Neutrophil (primary cell): ENCODE measurements around the gene PLTP.
"Not testable (repeated sequence)": the region's sequence is repeated elsewhere in the genome, so short reads cannot be mapped to it uniquely, and the experiment has no call there.

Experiments
- H3K27ac ChIP-seq: fragments of 200-600 bp; sonication (generic); 2 replicates; pipeline ENCODE4 v1.5.1; 2016; ENCODE audit warnings: mild to moderate bottlenecking, moderate library complexity
- H3K27me3 ChIP-seq: fragments of 200-600 bp; sonication (generic); 2 replicates; pipeline ENCODE4 v1.6.0; 2016; ENCODE audit warnings: mild to moderate bottlenecking
- H3K36me3 ChIP-seq: fragments of 200-600 bp; sonication (generic); 2 replicates; pipeline ENCODE4 v1.5.1; 2017
- H3K4me1 ChIP-seq, 2 experiments: fragments of 200-600 bp in 1 of 2; sonication (generic) in 1 of 2; 1 replicate in 1 of 2; 2 replicates in 1 of 2; pipeline versions ENCODE4 v1.5.1 to v1.6.1; 2013 to 2016; ENCODE audit warnings: low read depth in 1 of 2, low read length in 1 of 2, mild to moderate bottlenecking in 1 of 2, moderate library complexity in 1 of 2; ENCODE audit not compliant: control insufficient read depth in 1 of 2, insufficient read depth in 1 of 2
- H3K4me3 ChIP-seq, 2 experiments: fragments of 200-600 bp in 1 of 2; sonication (generic) in 1 of 2; 1 replicate in 1 of 2; 2 replicates in 1 of 2; pipeline ENCODE4 v1.5.1; 2013 to 2016; ENCODE audit warnings: low read depth in 1 of 2, low read length in 1 of 2, mild to moderate bottlenecking in 1 of 2, moderate library complexity in 1 of 2
- H3K9me3 ChIP-seq: fragments of 200-600 bp; sonication (generic); 2 replicates; pipeline ENCODE4 v1.5.1; 2016
- TF ChIP-seq, protein P1 (sequence below): fragments of 200-600 bp; sonication (generic); IDR thresholded peaks from 2 replicates; pipeline ENCODE4 v1.5.1; 2016; ENCODE audit warnings: antibody characterized with exemption

Gene PLTP

DNA sequence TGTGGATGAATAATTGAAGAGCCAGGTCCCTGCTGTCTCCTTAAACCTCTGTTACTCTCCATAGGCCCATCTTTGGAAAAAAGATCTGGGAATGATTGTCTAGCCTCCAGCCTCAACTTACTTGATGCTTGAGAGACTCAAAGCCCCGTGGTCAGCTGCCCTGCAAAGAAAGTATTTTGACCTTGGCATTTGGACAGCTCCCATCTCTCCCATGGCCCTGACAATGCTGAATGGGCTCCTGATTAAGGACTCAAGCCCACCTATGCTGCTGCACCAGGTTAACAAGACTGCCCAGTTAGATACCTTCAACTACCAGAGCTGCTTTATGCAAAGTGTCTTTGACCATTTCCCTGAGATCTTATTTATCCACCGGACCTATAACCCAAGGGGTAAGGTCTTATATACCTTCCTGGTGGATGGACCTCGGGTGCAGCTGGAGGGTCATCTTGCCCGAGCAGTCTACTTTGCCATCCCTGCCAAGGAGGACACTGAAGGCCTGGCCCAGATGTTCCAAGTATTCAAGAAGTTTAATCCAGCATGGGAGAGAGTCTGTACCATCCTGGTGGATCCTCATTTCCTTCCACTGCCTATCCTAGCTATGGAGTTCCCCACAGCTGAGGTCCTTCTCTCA lies 29.4 kb downstream of the PLTP start:
- Histone ChIP-seq H3K27ac (peak overlapping the region; percentile 10), H3K27me3 (no peaks in the 10 kb centered on the region), H3K9me3 (no peaks in the 10 kb centered on the region), H3K4me3 (no peak overlapping the region), H3K36me3 (peaks cover 40% of the 10 kb centered on the region), H3K4me1 (peaks cover 8 to 12% of the 10 kb centered on the region in 2 experiments)
- TF ChIP-seq, protein P1, sequence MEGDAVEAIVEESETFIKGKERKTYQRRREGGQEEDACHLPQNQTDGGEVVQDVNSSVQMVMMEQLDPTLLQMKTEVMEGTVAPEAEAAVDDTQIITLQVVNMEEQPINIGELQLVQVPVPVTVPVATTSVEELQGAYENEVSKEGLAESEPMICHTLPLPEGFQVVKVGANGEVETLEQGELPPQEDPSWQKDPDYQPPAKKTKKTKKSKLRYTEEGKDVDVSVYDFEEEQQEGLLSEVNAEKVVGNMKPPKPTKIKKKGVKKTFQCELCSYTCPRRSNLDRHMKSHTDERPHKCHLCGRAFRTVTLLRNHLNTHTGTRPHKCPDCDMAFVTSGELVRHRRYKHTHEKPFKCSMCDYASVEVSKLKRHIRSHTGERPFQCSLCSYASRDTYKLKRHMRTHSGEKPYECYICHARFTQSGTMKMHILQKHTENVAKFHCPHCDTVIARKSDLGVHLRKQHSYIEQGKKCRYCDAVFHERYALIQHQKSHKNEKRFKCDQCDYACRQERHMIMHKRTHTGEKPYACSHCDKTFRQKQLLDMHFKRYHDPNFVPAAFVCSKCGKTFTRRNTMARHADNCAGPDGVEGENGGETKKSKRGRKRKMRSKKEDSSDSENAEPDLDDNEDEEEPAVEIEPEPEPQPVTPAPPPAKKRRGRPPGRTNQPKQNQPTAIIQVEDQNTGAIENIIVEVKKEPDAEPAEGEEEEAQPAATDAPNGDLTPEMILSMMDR = no peak

DNA sequence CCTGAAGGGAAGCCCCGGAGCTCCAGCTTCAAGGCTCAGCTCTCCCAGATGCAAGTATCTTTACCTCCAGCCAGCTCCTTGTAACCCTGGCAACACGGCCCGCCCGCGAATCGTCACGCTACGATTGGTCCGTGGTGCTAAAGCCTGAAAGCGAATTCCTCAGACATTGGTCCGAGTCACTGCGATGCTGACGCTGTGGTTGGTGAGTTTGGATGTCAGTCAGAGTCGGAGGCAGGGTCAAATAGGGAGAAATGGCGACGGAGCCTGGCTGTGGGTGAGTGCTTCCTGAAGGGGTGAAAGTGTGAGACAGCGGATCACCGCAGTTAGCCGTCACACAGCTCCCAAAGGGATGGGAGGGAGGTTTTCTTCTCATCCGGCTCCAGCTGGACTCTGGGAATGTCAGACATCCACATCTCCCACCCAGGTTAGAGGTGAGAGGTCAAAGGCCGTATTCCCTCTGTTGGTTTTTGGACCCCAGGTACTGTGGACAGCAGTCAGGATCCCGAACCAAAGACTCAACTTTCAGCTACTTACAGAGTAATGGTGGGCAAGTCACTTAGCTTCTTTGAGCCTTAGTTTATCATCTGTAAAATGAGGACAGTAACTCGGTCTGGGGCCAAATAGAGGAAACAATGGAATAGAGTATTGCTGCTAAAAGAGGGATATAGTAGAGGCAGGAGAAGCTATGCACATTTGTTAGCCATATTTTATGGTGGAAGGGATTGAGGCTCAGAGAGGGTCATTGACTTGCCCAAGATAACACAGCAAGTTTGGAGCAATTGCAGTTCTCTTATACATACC lies 30.8 kb downstream of the PLTP start, which contains the start of gene ZSWIM1:
ZSWIM1 (plus strand) TSS at position 240 of the 801 bp plus-strand sequence. CDS start 1,366 bp downstream, outside the sequence.
- no peaks in the 10 kb centered on the region for H3K27me3 ChIP-seq
- H3K4me3 ChIP-seq = peak within 1 kb of the TSS; percentile 69 to 92
- TF ChIP-seq, protein P1 = no peak
- H3K36me3 ChIP-seq = peaks cover 43% of the 10 kb centered on the region
- H3K9me3 ChIP-seq = no peaks in the 10 kb centered on the region
- peaks cover 8 to 12% of the 10 kb centered on the region in 2 experiments for H3K4me1 ChIP-seq
- peak within 1 kb of the TSS; percentile 83 for H3K27ac ChIP-seq

DNA sequence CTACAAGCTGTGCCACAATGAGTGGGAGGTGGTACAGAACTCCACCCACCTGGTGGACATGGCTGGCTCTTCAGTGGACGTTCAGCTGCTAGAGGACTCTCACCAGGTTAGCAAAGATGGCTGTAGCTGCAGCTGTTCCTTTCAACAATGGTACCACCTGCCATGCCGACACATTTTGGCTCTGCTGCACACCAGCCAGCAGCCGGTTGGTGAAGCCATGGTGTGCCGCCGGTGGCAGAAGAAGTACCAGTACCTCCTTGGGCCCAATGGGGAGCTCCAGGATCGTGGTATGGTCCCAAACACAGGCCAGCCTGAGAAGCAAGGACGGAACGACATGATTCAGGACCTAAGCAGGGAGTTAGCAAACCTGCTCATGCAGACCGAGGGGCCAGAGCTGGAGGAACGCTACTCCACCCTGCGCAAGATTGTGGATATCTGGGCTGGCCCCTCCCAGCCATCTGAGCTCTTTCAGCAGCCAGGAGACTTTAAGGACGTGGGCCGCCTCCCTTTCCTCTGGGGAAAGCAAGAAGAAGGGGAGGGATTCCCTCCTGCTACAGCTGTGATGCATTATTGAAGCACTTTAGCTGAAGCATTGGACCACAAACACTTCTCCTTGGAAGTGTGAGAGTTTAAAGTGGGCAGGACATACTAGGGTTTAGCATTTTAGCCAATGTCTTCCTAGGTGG lies 33.7 kb downstream of the PLTP start:
- Histone ChIP-seq H3K4me3 (no peak overlapping the region), H3K4me1 (peaks cover 8 to 12% of the 10 kb centered on the region in 2 experiments), H3K9me3 (no peaks in the 10 kb centered on the region), H3K27ac (no peak overlapping the region), H3K36me3 (peaks cover 35% of the 10 kb centered on the region), H3K27me3 (no peaks in the 10 kb centered on the region)
- TF ChIP-seq, protein P1 = no peak

DNA sequence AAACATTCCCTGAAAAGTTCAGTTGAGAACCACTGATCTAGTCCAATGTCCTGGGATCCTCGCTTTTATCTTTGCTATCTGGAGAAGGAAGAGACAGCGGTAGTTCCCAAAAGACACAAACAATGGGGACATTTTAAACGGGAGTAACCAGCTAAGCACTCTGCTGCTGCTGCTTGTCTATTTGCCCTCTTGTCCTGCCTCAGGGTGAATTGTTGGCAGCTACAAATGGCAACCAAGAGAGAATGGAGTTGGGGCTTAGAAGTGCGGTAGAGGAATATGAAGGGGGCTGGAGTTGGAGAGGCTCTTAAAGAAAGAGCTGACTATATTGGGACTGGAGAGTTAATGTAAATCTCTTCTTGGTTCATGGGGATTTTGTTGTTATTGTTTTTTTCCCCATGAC lies 37.4 kb downstream of the PLTP start:
- H3K27ac ChIP-seq = no peak overlapping the region
- TF ChIP-seq, protein P1 = no peak
- H3K4me1 ChIP-seq = no peaks in the 10 kb centered on the region
- no peaks in the 10 kb centered on the region for H3K9me3 ChIP-seq
- peaks cover 30% of the 10 kb centered on the region for H3K36me3 ChIP-seq
- no peaks in the 10 kb centered on the region for H3K27me3 ChIP-seq
- H3K4me3 ChIP-seq = no peak overlapping the region

DNA sequence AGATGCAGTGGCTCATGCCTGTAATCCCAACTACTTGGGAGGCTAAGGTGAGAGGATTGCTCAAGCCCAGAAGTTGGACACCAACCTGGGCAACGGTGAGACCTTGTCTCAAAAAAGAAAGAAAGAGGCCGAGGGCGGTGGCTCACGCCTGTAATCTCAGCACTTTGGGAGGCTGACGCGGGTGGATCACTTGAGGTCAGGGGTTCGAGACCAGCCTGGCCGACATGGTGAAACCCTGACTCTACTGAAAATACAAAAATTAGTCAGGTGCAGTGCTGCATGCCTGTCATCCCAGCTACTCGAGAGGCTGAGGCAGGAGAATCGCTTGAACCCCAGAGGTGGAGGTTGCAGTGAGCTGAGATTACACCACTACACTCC lies 37.9 kb downstream of the PLTP start:
- not testable (repeated sequence) for H3K4me3 ChIP-seq, H3K27ac ChIP-seq, H3K27me3 ChIP-seq, H3K9me3 ChIP-seq, H3K4me1 ChIP-seq
- H3K36me3 ChIP-seq = peaks cover 30% of the 10 kb centered on the region
